ENCODE results near the gene ATG9A. TPM values are rescaled to one million over a fixed set of nuclear protein-coding genes. Genes with fewer than 3 reads are reported as not detected.
A peak's percentile ranks its signal among the peaks of the same experiment; 100 is the strongest.

ATG9A gene
- total and polyA plus RNA-seq, 5 experiments from 2014 or later, result 17.7 to 53.5 (median 27.9) TPM

- no peaks in the 10 kb centered on the region for H3K9me3 Mint-ChIP-seq
- peaks cover 17 to 31% (median 26%) of the 10 kb centered on the region in 4 donors for H3K4me1 Mint-ChIP-seq
- H3K36me3 Mint-ChIP-seq, result peaks cover 0 to 42% (median 6%) of the 10 kb centered on the region in 3 donors
- ATAC-seq, result peak; percentile 49 to 52
- POLR2A ChIA-PET, result interaction anchor here (0.6 to 5.0 kb wide), 11 partner anchors 10 to 964 kb away, joined by 3 to 62 read pairs (median 6); partner anchors contain the start of genes ANKZF1, ATG9A, CNPPD1 and DNPEP
- H3K27me3 Mint-ChIP-seq, result no peaks in the 10 kb centered on the region
- H3K4me3 Mint-ChIP-seq, result peak overlapping the region; percentile 75 to 91 (median 82)
- H3K27ac Mint-ChIP-seq, result peak overlapping the region; percentile 17 to 87 (median 74)
- peak in 2 of 10 donors; percentile 21 to 33 for DNase-seq
Measured at GRCh38 chr2:219218217-219218731, 11.2 kb downstream of the ATG9A start.

- DNase-seq, result no peak
- Mint-ChIP-seq H3K4me1 (peaks cover 15 to 38% (median 26%) of the 10 kb centered on the region in 4 donors), H3K4me3 (peak overlapping the region in 3 of 10 donors; percentile 12 to 40 (median 20)), H3K36me3 (peaks cover 0 to 25% (median 4%) of the 10 kb centered on the region in 3 donors), H3K27ac (peak overlapping the region in 2 of 10 donors; percentile 20 to 47), H3K27me3 (no peaks in the 10 kb centered on the region), H3K9me3 (no peaks in the 10 kb centered on the region)
- ATAC-seq, result no peak
- POLR2A ChIA-PET, result interaction anchor here (0.9 to 5.0 kb wide), 5 partner anchors 9 to 40 kb away, joined by 3 to 50 read pairs (median 18); partner anchors contain the start of genes ANKZF1, ATG9A, CNPPD1 and TUBA4A
Measured at GRCh38 chr2:219216535-219216915, 12.9 kb downstream of the ATG9A start.

- peaks cover 17 to 40% (median 31%) of the 10 kb centered on the region in 4 donors for H3K4me1 Mint-ChIP-seq
- no peaks in the 10 kb centered on the region for H3K27me3 Mint-ChIP-seq
- no peak for ATAC-seq
- peak overlapping the region in 2 of 10 donors; percentile 8 to 14 for H3K27ac Mint-ChIP-seq
- DNase-seq, result peak in 1 of 10 donors; percentile 51
- peaks cover 0 to 21% (median 1%) of the 10 kb centered on the region in 3 donors for H3K36me3 Mint-ChIP-seq
- POLR2A ChIA-PET, result interaction anchor here (0.9 to 5.0 kb wide), 5 partner anchors 8 to 39 kb away, joined by 3 to 50 read pairs (median 18); partner anchors contain the start of genes ANKZF1, ATG9A, CNPPD1 and TUBA4A
- peak overlapping the region in 1 of 10 donors; percentile 20 for H3K4me3 Mint-ChIP-seq
- no peaks in the 10 kb centered on the region for H3K9me3 Mint-ChIP-seq
Measured at GRCh38 chr2:219215871-219216534, 13.4 kb downstream of the ATG9A start.

GRCh38 chr2:219214786-219215185, 14.7 kb downstream of the ATG9A start:
- Mint-ChIP-seq H3K27me3 (no peaks in the 10 kb centered on the region), H3K4me3 (no peak overlapping the region), H3K9me3 (no peaks in the 10 kb centered on the region), H3K36me3 (peaks cover 0 to 12% (median 0%) of the 10 kb centered on the region in 3 donors), H3K4me1 (peaks cover 20 to 48% (median 39%) of the 10 kb centered on the region in 4 donors), H3K27ac (peak overlapping the region in 1 of 10 donors; percentile 27)
- POLR2A ChIA-PET, result interaction anchor here (1.1 to 9.9 kb wide), 5 partner anchors 9 to 64 kb away, joined by 3 to 134 read pairs (median 10); partner anchors contain the start of genes CNPPD1, DNAJB2, NHEJ1 and TUBA4A
- no peak for ATAC-seq
- no peak for DNase-seq

GRCh38 chr2:219214141-219214540, 15.3 kb downstream of the ATG9A start:
- Mint-ChIP-seq H3K36me3 (peaks cover 0 to 15% (median 0%) of the 10 kb centered on the region in 3 donors), H3K4me1 (peaks cover 21 to 48% (median 40%) of the 10 kb centered on the region in 4 donors), H3K4me3 (no peak overlapping the region), H3K9me3 (no peaks in the 10 kb centered on the region), H3K27ac (peak overlapping the region in 1 of 10 donors; percentile 68), H3K27me3 (no peaks in the 10 kb centered on the region)
- ATAC-seq (no peak), DNase-seq (no peak)
- POLR2A ChIA-PET, result interaction anchor here (1.1 to 23.9 kb wide), 6 partner anchors 8 to 65 kb away, joined by 3 to 674 read pairs (median 8); partner anchors contain the start of genes CNPPD1, DNAJB2, GLB1L and NHEJ1

GRCh38 chr2:219213486-219214071, 15.9 kb downstream of the ATG9A start:
- Mint-ChIP-seq H3K9me3 (no peaks in the 10 kb centered on the region), H3K27me3 (no peaks in the 10 kb centered on the region), H3K4me3 (peak overlapping the region in 1 of 10 donors; percentile 41), H3K36me3 (peaks cover 0 to 20% (median 0%) of the 10 kb centered on the region in 3 donors), H3K27ac (peak overlapping the region in 2 of 10 donors; percentile 22 to 79), H3K4me1 (peaks cover 21 to 50% (median 44%) of the 10 kb centered on the region in 4 donors)
- POLR2A ChIA-PET, result interaction anchor here (1.4 to 23.9 kb wide), 5 partner anchors 31 to 65 kb away, joined by 3 to 674 read pairs (median 10); partner anchors contain the start of genes CNPPD1, DNAJB2, GLB1L and NHEJ1
- ATAC-seq (no peak), DNase-seq (no peak)

GRCh38 chr2:219213026-219213415, 16.4 kb downstream of the ATG9A start:
- H3K27me3 Mint-ChIP-seq, result no peaks in the 10 kb centered on the region
- no peaks in the 10 kb centered on the region for H3K9me3 Mint-ChIP-seq
- POLR2A ChIA-PET, result interaction anchor here (1.4 to 23.9 kb wide), 6 partner anchors 32 to 66 kb away, joined by 3 to 674 read pairs (median 18); partner anchors contain the start of genes CNPPD1, DNAJB2, GLB1L and NHEJ1
- peaks cover 24 to 55% (median 47%) of the 10 kb centered on the region in 4 donors for H3K4me1 Mint-ChIP-seq
- H3K36me3 Mint-ChIP-seq, result peaks cover 0 to 26% (median 3%) of the 10 kb centered on the region in 3 donors
- ATAC-seq (no peak), DNase-seq (peak in 1 of 10 donors; percentile 38)
- peak overlapping the region in 2 of 10 donors; percentile 22 to 79 for H3K27ac Mint-ChIP-seq
- no peak overlapping the region for H3K4me3 Mint-ChIP-seq

- peak overlapping the region; percentile 87 to 98 (median 95) for H3K27ac Mint-ChIP-seq
Measured at GRCh38 chr2:219210886-219211362, 18.5 kb downstream of the ATG9A start.

GRCh38 chr2:219210196-219210885, 19.1 kb downstream of the ATG9A start:
- Mint-ChIP-seq H3K27ac (peak overlapping the region; percentile 79 to 98 (median 92)), H3K27me3 (no peaks in the 10 kb centered on the region), H3K36me3 (peaks cover 0 to 30% (median 3%) of the 10 kb centered on the region in 3 donors), H3K9me3 (no peaks in the 10 kb centered on the region), H3K4me3 (peak overlapping the region in 5 of 10 donors; percentile 49 to 93 (median 71)), H3K4me1 (peaks cover 18 to 59% (median 51%) of the 10 kb centered on the region in 4 donors)
- POLR2A ChIA-PET, result interaction anchor here (1.4 to 23.9 kb wide), 6 partner anchors 8 to 51 kb away, joined by 3 to 674 read pairs (median 28); partner anchors contain the start of genes ABCB6, ANKZF1, ATG9A and CNPPD1
- peak in 1 of 10 donors; percentile 47 for DNase-seq
- ATAC-seq, result no peak

More at GRCh38 chr2:219210886-219211362, 18.5 kb downstream of the ATG9A start:
- POLR2A ChIA-PET, result interaction anchor here (0.9 to 23.9 kb wide), 10 partner anchors 13 to 84 kb away, joined by 3 to 674 read pairs (median 6); partner anchors contain the start of genes ANKZF1, ATG9A, CNPPD1 and GLB1L
- H3K36me3 Mint-ChIP-seq, result peaks cover 0 to 30% (median 3%) of the 10 kb centered on the region in 3 donors
- peak overlapping the region in 9 of 10 donors; percentile 63 to 85 (median 72) for H3K4me3 Mint-ChIP-seq
- ATAC-seq (no peak), DNase-seq (peak in 1 of 10 donors; percentile 37)
- no peaks in the 10 kb centered on the region for H3K9me3 Mint-ChIP-seq
- H3K4me1 Mint-ChIP-seq, result peaks cover 20 to 57% (median 50%) of the 10 kb centered on the region in 4 donors
- no peaks in the 10 kb centered on the region for H3K27me3 Mint-ChIP-seq

GRCh38 chr2:219209236-219210195, 19.9 kb downstream of the ATG9A start:
- POLR2A ChIA-PET, result interaction anchor here (0.6 to 23.9 kb wide), 8 partner anchors 8 to 61 kb away, joined by 3 to 674 read pairs (median 16); partner anchors contain the start of genes ABCB6, ANKZF1, ATG9A and CNPPD1
- Mint-ChIP-seq H3K4me3 (peak overlapping the region in 9 of 10 donors; percentile 30 to 96 (median 66)), H3K36me3 (peaks cover 0 to 25% (median 3%) of the 10 kb centered on the region in 3 donors), H3K27ac (peak overlapping the region; percentile 84 to 98 (median 92)), H3K9me3 (peaks cover 0 to under 1% (median 0%) of the 10 kb centered on the region in 9 donors), H3K27me3 (no peaks in the 10 kb centered on the region), H3K4me1 (peaks cover 18 to 60% (median 53%) of the 10 kb centered on the region in 4 donors)
- ATAC-seq, result no peak
- peak in 1 of 10 donors; percentile 58 for DNase-seq

All from naive thymus-derived CD8-positive, alpha-beta T cell (primary cell).